Renal cortex interstitium (tissue), 15 donors: ENCODE measurements around the gene CHMP3. TPM values are rescaled to one million over a fixed set of nuclear protein-coding genes. Genes with fewer than 3 reads are reported as not detected.
"Not testable (repeated sequence)": the region's sequence is repeated elsewhere in the genome, so short reads cannot be mapped to it uniquely, and the experiment has no call there.

Experiments
- DNase-seq, 11 donors: peaks; one replicate each; pipeline ENCODE4 v3.0.0-alpha.2; 2013; ENCODE audit warnings: low read depth in 9 of 11, low spot score in 4 of 11; ENCODE audit errors: extremely low read depth in 1 of 11
- long read RNA-seq, 16 experiments: transcript quantifications; one replicate each; lab custom pipeline, GENCODE V29; 2026
- polyA plus RNA-seq, 3 donors: library from polyadenylated mRNA; unstranded; fragments of 120-200 nt; gene quantifications; one replicate each; pipeline ENCODE4 v1.2.1, GENCODE V29; 2013; ENCODE audit not compliant: insufficient read length in 3 of 3

The CHMP3 gene
- polyA plus RNA-seq, result 100 to 1,000 TPM; 124 to 145 (median 141) TPM
- long read RNA-seq, donor 1, transcript CHMP3-201 (6 exons, 3,171 nt), result major isoform, 21 of 32 reads
- long read RNA-seq, donor 1, transcript CHMP3-203 (5 exons, 1,099 nt), result minor isoform, 6 of 32 reads
- long read RNA-seq, donor 1, partial matches to known transcripts, result 5 of 32 reads
- long read RNA-seq, donor 1, other reads (novel, unspliced or antisense), result 0 of 32 reads
- long read RNA-seq, donor 2, transcript CHMP3-201 (6 exons, 3,171 nt), result major isoform, 18 of 29 reads
- long read RNA-seq, donor 2, partial matches to known transcripts, result 10 of 29 reads
- long read RNA-seq, donor 2, other reads (novel, unspliced or antisense), result 0 of 29 reads
- long read RNA-seq, donor 3, transcript CHMP3-201 (6 exons, 3,171 nt), result major isoform, 47 of 65 reads
- long read RNA-seq, donor 3, partial matches to known transcripts, result 14 of 65 reads
- long read RNA-seq, donor 3, other reads (novel, unspliced or antisense), result 0 of 65 reads
- long read RNA-seq, donor 4, transcript CHMP3-201 (6 exons, 3,171 nt), result major isoform, 34 of 38 reads
- long read RNA-seq, donor 4, partial matches to known transcripts, result 0 of 38 reads
- long read RNA-seq, donor 4, other reads (novel, unspliced or antisense), result 0 of 38 reads
- long read RNA-seq, donor 5, result 0 reads
- long read RNA-seq, donor 6, transcript CHMP3-201 (6 exons, 3,171 nt), result major isoform, 25 of 33 reads
- long read RNA-seq, donor 6, partial matches to known transcripts, result 6 of 33 reads
- long read RNA-seq, donor 6, other reads (novel, unspliced or antisense), result 0 of 33 reads
- long read RNA-seq, donor 7, transcript CHMP3-201 (6 exons, 3,171 nt), result major isoform, 28 of 42 reads
- long read RNA-seq, donor 7, partial matches to known transcripts, result 8 of 42 reads
- long read RNA-seq, donor 7, other reads (novel, unspliced or antisense), result 0 of 42 reads
- long read RNA-seq, donor 8, transcript CHMP3-201 (6 exons, 3,171 nt), result major isoform, 40 of 78 reads
- long read RNA-seq, donor 8, transcript CHMP3-203 (5 exons, 1,099 nt), result minor isoform, 5 of 78 reads
- long read RNA-seq, donor 8, partial matches to known transcripts, result 32 of 78 reads
- long read RNA-seq, donor 8, other reads (novel, unspliced or antisense), result 0 of 78 reads
- long read RNA-seq, donor 9, transcript CHMP3-201 (6 exons, 3,171 nt), result major isoform, 38 of 55 reads
- long read RNA-seq, donor 9, partial matches to known transcripts, result 14 of 55 reads
- long read RNA-seq, donor 9, other reads (novel, unspliced or antisense), result 0 of 55 reads
- long read RNA-seq, donor 10, transcript CHMP3-201 (6 exons, 3,171 nt), result major isoform, 29 of 40 reads
- long read RNA-seq, donor 10, partial matches to known transcripts, result 8 of 40 reads
- long read RNA-seq, donor 10, other reads (novel, unspliced or antisense), result 0 of 40 reads
- long read RNA-seq, donor 11, transcript CHMP3-201 (6 exons, 3,171 nt), result major isoform, 26 of 35 reads
- long read RNA-seq, donor 11, partial matches to known transcripts, result 7 of 35 reads
- long read RNA-seq, donor 11, other reads (novel, unspliced or antisense), result 0 of 35 reads
- long read RNA-seq, donor 12, transcript CHMP3-201 (6 exons, 3,171 nt), result major isoform, 15 of 17 reads
- long read RNA-seq, donor 12, partial matches to known transcripts, result 0 of 17 reads
- long read RNA-seq, donor 12, other reads (novel, unspliced or antisense), result 0 of 17 reads
- long read RNA-seq, donor 13, transcript CHMP3-201 (6 exons, 3,171 nt), result major isoform, 58 of 116 reads
- long read RNA-seq, donor 13, partial matches to known transcripts, result 55 of 116 reads
- long read RNA-seq, donor 13, other reads (novel, unspliced or antisense), result 0 of 116 reads
- long read RNA-seq, donor 14, transcript CHMP3-201 (6 exons, 3,171 nt), result major isoform, 29 of 33 reads
- long read RNA-seq, donor 14, partial matches to known transcripts, result 0 of 33 reads
- long read RNA-seq, donor 14, other reads (novel, unspliced or antisense), result 0 of 33 reads
- long read RNA-seq, donor 15, transcript CHMP3-201 (6 exons, 3,171 nt), result major isoform, 14 of 14 reads
- long read RNA-seq, donor 15, partial matches to known transcripts, result 0 of 14 reads
- long read RNA-seq, donor 15, other reads (novel, unspliced or antisense), result 0 of 14 reads
- long read RNA-seq, donor 16, transcript CHMP3-201 (6 exons, 3,171 nt), result major isoform, 102 of 134 reads
- long read RNA-seq, donor 16, partial matches to known transcripts, result 26 of 134 reads
- long read RNA-seq, donor 16, other reads (novel, unspliced or antisense), result 0 of 134 reads

GRCh38 chr2:86562922-86563649, at the start of gene CHMP3:
Gene CHMP3, minus strand, starts transcription at chr2:86563443. Its CDS starts 95 bp downstream, at chr2:86563348.
- DNase-seq, result peak; percentile 95 to 98 (median 97)

GRCh38 chr2:86610871-86611270, 47.6 kb upstream of the CHMP3 start:
- DNase-seq, result no peak

- DNase-seq, result no peak
Measured at GRCh38 chr2:86608832-86609410, 45.7 kb upstream of the CHMP3 start.

GRCh38 chr2:86603905-86604304, 40.7 kb upstream of the CHMP3 start:
- no peak for DNase-seq

- DNase-seq, result no peak
Measured at GRCh38 chr2:86598966-86599365, 35.7 kb upstream of the CHMP3 start.

- no peak for DNase-seq
Measured at GRCh38 chr2:86596118-86596517, 32.9 kb upstream of the CHMP3 start.

GRCh38 chr2:86593266-86593665, 30.0 kb upstream of the CHMP3 start:
- no peak for DNase-seq

GRCh38 chr2:86592547-86593230, 29.4 kb upstream of the CHMP3 start:
- no peak for DNase-seq

GRCh38 chr2:86589701-86590100, 26.5 kb upstream of the CHMP3 start:
- not testable (repeated sequence) for DNase-seq

- DNase-seq, result no peak
Measured at GRCh38 chr2:86584151-86584913, 21.1 kb upstream of the CHMP3 start.

GRCh38 chr2:86580560-86580959, 17.3 kb upstream of the CHMP3 start:
- DNase-seq, result no peak

- no peak for DNase-seq
Measured at GRCh38 chr2:86577817-86578456, 14.7 kb upstream of the CHMP3 start.

- DNase-seq, result no peak
Measured at GRCh38 chr2:86570059-86570458, 6.8 kb upstream of the CHMP3 start.

- no peak for DNase-seq
Measured at GRCh38 chr2:86566821-86567190, 3.6 kb upstream of the CHMP3 start.
